Measurements from ENCODE around the gene MMP12. TPM values are rescaled to one million over a fixed set of nuclear protein-coding genes. Genes with fewer than 3 reads are reported as not detected.

MMP12 gene
- total RNA-seq: not detected in 2 replicates

DNA sequence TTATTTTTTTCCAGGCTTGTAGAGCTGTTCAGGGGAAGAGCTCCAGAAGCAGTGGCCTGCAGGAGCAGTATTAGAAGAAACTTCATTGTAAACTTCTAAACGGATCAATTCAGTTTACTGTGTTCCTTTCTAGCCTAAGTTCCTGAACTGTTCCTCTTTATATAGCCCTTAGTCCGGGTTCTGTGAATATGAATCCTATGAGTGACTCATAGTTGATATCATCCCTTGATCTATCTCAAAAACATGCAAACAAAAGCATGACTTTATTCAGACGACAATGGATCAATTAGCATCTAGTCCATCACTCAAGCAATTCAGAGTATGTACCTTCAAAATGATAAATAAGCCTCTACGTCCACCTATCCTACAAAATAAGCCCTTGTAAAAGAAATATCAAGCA lies at the start of gene MMP12:
MMP12 (minus strand) TSS at position 131 of the 400 bp plus-strand sequence; CDS start at position 86, 45 bp downstream.

DNA sequence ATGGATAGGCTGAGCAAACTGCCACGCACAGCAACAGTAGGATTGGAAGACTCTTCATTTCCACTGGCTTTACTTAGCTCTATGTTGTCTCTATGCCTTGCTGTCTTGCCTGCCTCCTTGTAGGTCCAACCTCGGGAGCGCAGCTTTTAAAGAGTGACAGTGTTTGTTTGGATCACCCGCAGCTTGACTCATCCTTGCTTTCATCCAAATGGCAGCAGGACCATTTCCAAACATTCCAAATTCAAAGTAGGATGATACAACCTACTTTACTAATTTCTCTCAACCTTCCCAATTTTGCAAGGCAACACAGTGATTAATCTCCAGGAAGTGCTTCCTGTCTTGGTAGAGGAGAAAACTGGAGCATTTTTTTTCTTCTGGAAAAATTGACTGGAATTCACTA lies 31.3 kb downstream of the MMP12 start, which contains the start of gene MMP3:
MMP3 (minus strand) TSS at position 121 of the 400 bp plus-strand sequence; CDS start at position 58, 63 bp downstream.

Other genes starting within 250 kb of the MMP12 start
- gene MMP20, start 249.7 kb downstream of the MMP12 start, total RNA-seq: not detected in 2 replicates
- not detected in 2 replicates for gene MMP27, start 169.2 kb downstream of the MMP12 start, total RNA-seq
- gene MMP8, start 150.0 kb downstream of the MMP12 start, total RNA-seq: not detected in 2 replicates
- 2.8 and 3.9 TPM in 2 replicates for gene MMP10, start 94.4 kb downstream of the MMP12 start, total RNA-seq
- 1,928 and 6,091 TPM in 2 replicates for gene MMP1, start 76.8 kb downstream of the MMP12 start, total RNA-seq
- under 0.01 and 0.06 TPM in 2 replicates for gene MMP3, start 31.4 kb downstream of the MMP12 start, total RNA-seq
- gene MMP13, start 80.8 kb upstream of the MMP12 start, total RNA-seq: not detected in 2 replicates
- gene DCUN1D5, start 217.2 kb upstream of the MMP12 start, total RNA-seq: 35.1 and 43.6 TPM in 2 replicates
- gene DYNC2H1, start 234.4 kb upstream of the MMP12 start, total RNA-seq: 46.6 and 56.0 TPM in 2 replicates